ENCODE data around the gene PRKG1. TPM values are rescaled to one million over a fixed set of nuclear protein-coding genes. Genes with fewer than 3 reads are reported as not detected.
"Not testable (repeated sequence)": the region's sequence is repeated elsewhere in the genome, so short reads cannot be mapped to it uniquely, and the experiment has no call there.

The PRKG1 gene
- total RNA-seq, 2 experiments from 2014 or later: not detected

GRCh38 chr10:51368943-51369342 lies 294.7 kb downstream of the PRKG1 start:
- ChIA-PET CTCF (interaction anchor here (1.0 kb wide), 1 partner anchor 8 kb away, joined by 3 read pairs; no protein-coding TSS in a partner anchor), POLR2A (no interaction called here)
- Mint-ChIP-seq H3K9me3 (no peaks in the 10 kb centered on the region), H3K4me3 (no peak overlapping the region), H3K27ac (no peak overlapping the region), H3K36me3 (ENCODE audit: low read depth) (no peaks in the 10 kb centered on the region), H3K4me1 (no peaks in the 10 kb centered on the region), H3K27me3 (no peaks in the 10 kb centered on the region)
- no peak for DNase-seq

- H3K4me1 Mint-ChIP-seq: no peaks in the 10 kb centered on the region
- no peak for DNase-seq
- CTCF ChIA-PET: interaction anchor here (1.0 kb wide), 1 partner anchor 9 kb away, joined by 3 read pairs; no protein-coding TSS in a partner anchor
- H3K27ac Mint-ChIP-seq: no peak overlapping the region
- no peaks in the 10 kb centered on the region for H3K27me3 Mint-ChIP-seq
- H3K4me3 Mint-ChIP-seq: no peak overlapping the region
- H3K36me3 Mint-ChIP-seq (ENCODE audit: low read depth): no peaks in the 10 kb centered on the region
- POLR2A ChIA-PET: no interaction called here
- H3K9me3 Mint-ChIP-seq: no peaks in the 10 kb centered on the region
Observed at GRCh38 chr10:51369903-51370302, 295.6 kb downstream of the PRKG1 start.

- ChIA-PET CTCF (no interaction called here), POLR2A (no interaction called here)
- Mint-ChIP-seq H3K4me1 (no peaks in the 10 kb centered on the region), H3K36me3 (ENCODE audit: low read depth) (no peaks in the 10 kb centered on the region), H3K27ac (no peak overlapping the region), H3K9me3 (no peaks in the 10 kb centered on the region), H3K4me3 (no peak overlapping the region), H3K27me3 (no peaks in the 10 kb centered on the region)
- DNase-seq: no peak
Observed at GRCh38 chr10:51371743-51372142, 297.5 kb downstream of the PRKG1 start.

DNA sequence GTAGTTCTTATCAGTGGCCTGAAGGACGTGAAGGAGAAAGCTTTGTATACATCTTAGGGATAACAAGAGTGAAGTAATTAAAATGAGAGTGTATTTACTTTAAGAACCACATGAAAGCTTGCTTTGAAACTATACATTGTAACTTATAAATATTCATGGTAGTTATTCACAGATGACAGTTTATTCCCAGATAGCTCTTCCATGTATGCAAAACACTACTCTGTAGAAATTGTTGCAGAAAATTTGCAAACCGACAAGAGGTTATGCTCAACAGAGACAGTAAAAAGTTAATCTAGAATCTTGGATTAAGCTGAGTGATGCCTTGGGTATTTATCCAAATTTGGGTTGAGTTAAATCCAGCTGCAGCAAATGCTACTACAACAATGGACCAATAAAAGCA lies 301.5 kb downstream of the PRKG1 start:
- Mint-ChIP-seq H3K9me3 (no peaks in the 10 kb centered on the region), H3K27ac (no peak overlapping the region), H3K4me1 (no peaks in the 10 kb centered on the region)

DNA sequence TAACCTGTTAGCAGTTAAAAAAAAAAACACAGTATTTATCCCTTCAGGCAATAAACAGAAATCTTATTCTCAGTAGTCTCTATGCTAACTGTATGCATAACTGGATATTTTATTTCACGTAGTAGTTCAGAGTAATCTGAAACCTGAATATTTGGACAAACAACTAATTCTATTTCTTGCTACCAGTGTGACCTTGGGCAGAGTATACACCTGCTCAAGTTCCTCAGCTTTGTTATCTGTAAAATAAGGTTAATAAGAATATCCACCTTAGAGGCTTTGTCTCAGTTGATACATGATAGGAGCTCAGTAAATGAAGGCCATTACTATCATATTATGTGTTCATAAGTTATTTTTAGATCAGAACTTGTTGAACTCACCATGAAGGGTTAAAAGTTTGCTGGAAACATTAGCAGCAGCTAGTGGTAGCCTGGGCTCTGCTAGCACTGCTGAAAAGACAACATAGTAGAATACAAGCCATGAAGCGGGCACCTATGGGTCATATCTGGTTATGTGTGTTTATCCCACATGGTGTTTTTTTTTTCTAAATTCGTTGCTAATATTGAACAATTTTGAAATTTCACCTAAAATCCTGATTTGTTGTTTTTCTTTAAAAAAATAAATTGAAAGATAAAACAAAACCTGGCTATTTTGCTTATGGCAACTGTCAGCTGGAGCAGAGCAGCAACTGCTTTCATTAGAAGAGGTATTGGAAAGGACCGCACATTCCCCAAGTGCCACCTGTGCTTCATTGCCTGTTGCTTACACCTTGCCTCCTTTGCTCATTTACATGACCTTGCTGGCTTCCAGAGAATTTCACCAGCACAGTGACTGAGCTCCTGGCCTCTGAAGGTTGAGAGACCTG lies 303.0 kb downstream of the PRKG1 start:
- no peaks in the 10 kb centered on the region for H3K9me3 Mint-ChIP-seq
- no peak overlapping the region for H3K4me3 Mint-ChIP-seq
- H3K27ac Mint-ChIP-seq: no peak overlapping the region
- H3K4me1 Mint-ChIP-seq: no peaks in the 10 kb centered on the region
- POLR2A ChIA-PET: no interaction called here
- CTCF ChIA-PET: no interaction called here
- H3K36me3 Mint-ChIP-seq (ENCODE audit: low read depth): no peaks in the 10 kb centered on the region
- DNase-seq: no peak
- H3K27me3 Mint-ChIP-seq: no peaks in the 10 kb centered on the region

More for the DNA sequence above, 301.5 kb downstream of the PRKG1 start:
- no peaks in the 10 kb centered on the region for H3K27me3 Mint-ChIP-seq
- H3K4me3 Mint-ChIP-seq: no peak overlapping the region
- POLR2A ChIA-PET: no interaction called here
- DNase-seq: no peak
- CTCF ChIA-PET: no interaction called here
- H3K36me3 Mint-ChIP-seq (ENCODE audit: low read depth): no peaks in the 10 kb centered on the region

GRCh38 chr10:51377932-51378599 lies 303.8 kb downstream of the PRKG1 start:
- Mint-ChIP-seq H3K4me3 (no peak overlapping the region), H3K27ac (no peak overlapping the region), H3K9me3 (no peaks in the 10 kb centered on the region), H3K4me1 (no peaks in the 10 kb centered on the region), H3K27me3 (no peaks in the 10 kb centered on the region), H3K36me3 (ENCODE audit: low read depth) (no peaks in the 10 kb centered on the region)
- ChIA-PET CTCF (no interaction called here), POLR2A (no interaction called here)
- no peak for DNase-seq

GRCh38 chr10:51382181-51382580 lies 307.9 kb downstream of the PRKG1 start:
- DNase-seq: no peak
- no peak overlapping the region for H3K4me3 Mint-ChIP-seq
- CTCF ChIA-PET: no interaction called here
- no peaks in the 10 kb centered on the region for H3K27me3 Mint-ChIP-seq
- H3K4me1 Mint-ChIP-seq: no peaks in the 10 kb centered on the region
- POLR2A ChIA-PET: interaction anchor here (0.6 kb wide), 1 partner anchor 310 kb away, joined by 3 read pairs; no protein-coding TSS in a partner anchor
- no peak overlapping the region for H3K27ac Mint-ChIP-seq
- no peaks in the 10 kb centered on the region for H3K9me3 Mint-ChIP-seq
- H3K36me3 Mint-ChIP-seq (ENCODE audit: low read depth): no peaks in the 10 kb centered on the region

- ChIA-PET POLR2A (no interaction called here), CTCF (no interaction called here)
- H3K36me3 Mint-ChIP-seq (ENCODE audit: low read depth): no peaks in the 10 kb centered on the region
- no peaks in the 10 kb centered on the region for H3K27me3 Mint-ChIP-seq
- no peaks in the 10 kb centered on the region for H3K9me3 Mint-ChIP-seq
- no peak for DNase-seq
- no peak overlapping the region for H3K4me3 Mint-ChIP-seq
- no peak overlapping the region for H3K27ac Mint-ChIP-seq
- H3K4me1 Mint-ChIP-seq: no peaks in the 10 kb centered on the region
Observed at GRCh38 chr10:51384971-51385370, 310.7 kb downstream of the PRKG1 start.

- CTCF ChIA-PET: no interaction called here
- H3K4me3 Mint-ChIP-seq: no peak overlapping the region
- POLR2A ChIA-PET: no interaction called here
- no peak overlapping the region for H3K27ac Mint-ChIP-seq
- H3K9me3 Mint-ChIP-seq: no peaks in the 10 kb centered on the region
- no peaks in the 10 kb centered on the region for H3K27me3 Mint-ChIP-seq
- DNase-seq: no peak
- no peaks in the 10 kb centered on the region for H3K4me1 Mint-ChIP-seq
- H3K36me3 Mint-ChIP-seq (ENCODE audit: low read depth): no peaks in the 10 kb centered on the region
Observed at GRCh38 chr10:51386248-51386885, 312.1 kb downstream of the PRKG1 start.

DNA sequence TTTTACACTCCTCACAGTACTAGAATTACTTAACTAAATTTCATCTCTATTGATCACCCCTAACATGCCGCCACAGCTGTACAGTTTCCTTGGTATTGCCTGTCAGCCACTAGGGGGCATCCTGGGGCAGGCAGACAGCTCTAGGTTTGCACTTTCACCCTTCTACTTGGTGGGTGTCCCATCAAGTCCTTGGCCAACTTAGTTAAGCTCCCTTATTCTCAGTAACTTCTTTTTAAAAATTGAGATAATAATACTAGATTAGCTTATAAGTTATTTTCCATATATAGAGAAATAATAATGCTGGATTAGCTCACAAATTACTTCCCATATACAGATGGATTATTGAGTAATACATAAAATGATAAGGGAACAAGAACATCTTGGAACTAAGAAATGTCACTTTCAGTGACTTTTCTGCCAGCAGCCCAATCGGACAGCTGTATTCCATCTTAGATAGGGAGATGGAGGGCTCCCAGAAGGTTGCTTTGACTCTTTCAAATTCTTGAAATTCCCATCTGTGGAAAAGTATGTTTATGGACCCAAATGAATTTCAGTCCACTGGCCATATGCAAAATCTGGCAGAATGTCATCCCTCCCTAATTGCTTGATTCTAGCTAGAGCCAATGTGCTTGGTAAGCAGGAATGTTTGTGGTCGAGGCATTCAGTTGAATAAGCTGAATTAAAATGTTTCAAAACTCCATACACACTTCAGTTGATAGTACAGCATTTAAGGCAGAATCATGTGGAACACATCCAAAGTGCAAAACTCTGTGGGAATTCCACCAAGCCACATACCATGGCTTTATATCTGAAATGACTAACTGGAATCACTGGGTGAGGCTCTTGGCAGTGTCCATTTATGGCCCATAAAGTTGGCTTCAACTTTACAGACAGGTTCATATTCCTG lies 315.4 kb downstream of the PRKG1 start:
- Mint-ChIP-seq H3K36me3 (ENCODE audit: low read depth) (no peaks in the 10 kb centered on the region), H3K27me3 (no peaks in the 10 kb centered on the region), H3K27ac (no peak overlapping the region), H3K4me3 (no peak overlapping the region), H3K4me1 (no peaks in the 10 kb centered on the region), H3K9me3 (no peaks in the 10 kb centered on the region)
- CTCF ChIA-PET: interaction anchor here (0.7 kb wide), 1 partner anchor 32 kb away, joined by 5 read pairs; no protein-coding TSS in a partner anchor
- POLR2A ChIA-PET: no interaction called here
- DNase-seq: peak; percentile 52

- CTCF ChIA-PET; POLR2A ChIA-PET; H3K4me1 Mint-ChIP-seq; H3K9me3 Mint-ChIP-seq; DNase-seq; H3K27me3 Mint-ChIP-seq; H3K4me3 Mint-ChIP-seq; H3K36me3 Mint-ChIP-seq (ENCODE audit: low read depth); H3K27ac Mint-ChIP-seq: not testable (repeated sequence)
Observed at GRCh38 chr10:51393006-51393405, 318.7 kb downstream of the PRKG1 start.

DNA sequence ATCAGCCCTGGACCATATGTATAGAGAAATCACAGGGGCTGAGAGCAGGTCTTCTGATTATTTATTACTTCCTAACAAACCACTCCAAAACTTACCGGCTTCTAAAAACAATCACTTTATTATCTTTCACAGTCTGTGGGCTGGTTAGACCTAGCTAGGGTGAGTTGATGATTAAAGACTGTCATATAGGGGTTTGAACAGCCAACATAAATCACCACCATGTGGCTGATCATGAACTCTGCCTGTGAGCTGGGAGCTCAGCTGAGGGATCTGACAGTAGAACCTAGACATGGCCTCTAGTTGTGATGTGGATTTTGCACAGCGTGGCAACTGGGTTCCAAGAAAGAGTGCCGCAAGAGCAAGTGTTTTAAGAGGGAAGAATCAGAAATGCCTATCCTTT lies 319.8 kb downstream of the PRKG1 start:
- Mint-ChIP-seq H3K27me3 (no peaks in the 10 kb centered on the region), H3K4me3 (no peak overlapping the region), H3K27ac (no peak overlapping the region), H3K4me1 (no peaks in the 10 kb centered on the region), H3K9me3 (no peaks in the 10 kb centered on the region), H3K36me3 (ENCODE audit: low read depth) (no peaks in the 10 kb centered on the region)
- ChIA-PET POLR2A (no interaction called here), CTCF (no interaction called here)
- no peak for DNase-seq

Data from activated CD4-positive, alpha-beta T cell treated with anti-CD3 and anti-CD28 coated beads, Interleukin-2, amount 10 ng/mL, durations not matched to agents 7 days and 5 days (primary cell).